Nephron (organoid): ENCODE results near the gene BRAF.

Experiments used
- H3K27ac Mint-ChIP-seq, 3 experiments: 2 replicates each; pipeline ENCODE4 v1.8.0; 2020; ENCODE audit warnings: mixed read lengths in 3 of 3, mild to moderate bottlenecking in 2 of 3, moderate library complexity in 1 of 3
- H3K27me3 Mint-ChIP-seq: 2 replicates; pipeline ENCODE4 v1.8.0; 2021; ENCODE audit warnings: low read depth, mild to moderate bottlenecking, moderate library complexity, mixed read lengths
- H3K36me3 Mint-ChIP-seq: 2 replicates; pipeline ENCODE4 v1.8.0; 2020; ENCODE audit warnings: low read depth, mixed read lengths
- H3K4me1 Mint-ChIP-seq: 2 replicates; pipeline ENCODE4 v1.8.0; 2020; ENCODE audit warnings: mixed read lengths
- H3K4me3 Mint-ChIP-seq, 3 experiments: 2 replicates each; pipeline ENCODE4 v1.8.0; 2020; ENCODE audit warnings: mild to moderate bottlenecking in 3 of 3, mixed read lengths in 3 of 3, moderate library complexity in 2 of 3
- H3K9me3 Mint-ChIP-seq: 2 replicates; pipeline ENCODE4 v1.8.0; 2020; ENCODE audit warnings: mixed read lengths
- TF ChIP-seq, protein P1 (sequence below), 3 experiments: fragments of 200-600 bp; sonication (generic); IDR thresholded peaks; one replicate each; pipeline ENCODE4 v1.5.0; 2021; ENCODE audit warnings: antibody characterized with exemption in 3 of 3; ENCODE audit not compliant: unreplicated experiment in 3 of 3

BRAF gene

GRCh38 chr7:140810830-140811556 lies 113.7 kb downstream of the BRAF start:
- H3K4me1 Mint-ChIP-seq, result peaks cover 4% of the 10 kb centered on the region
- H3K27ac Mint-ChIP-seq, result no peak overlapping the region
- H3K4me3 Mint-ChIP-seq, result no peak overlapping the region
- H3K9me3 Mint-ChIP-seq, result no peaks in the 10 kb centered on the region
- TF ChIP-seq, protein P1, sequence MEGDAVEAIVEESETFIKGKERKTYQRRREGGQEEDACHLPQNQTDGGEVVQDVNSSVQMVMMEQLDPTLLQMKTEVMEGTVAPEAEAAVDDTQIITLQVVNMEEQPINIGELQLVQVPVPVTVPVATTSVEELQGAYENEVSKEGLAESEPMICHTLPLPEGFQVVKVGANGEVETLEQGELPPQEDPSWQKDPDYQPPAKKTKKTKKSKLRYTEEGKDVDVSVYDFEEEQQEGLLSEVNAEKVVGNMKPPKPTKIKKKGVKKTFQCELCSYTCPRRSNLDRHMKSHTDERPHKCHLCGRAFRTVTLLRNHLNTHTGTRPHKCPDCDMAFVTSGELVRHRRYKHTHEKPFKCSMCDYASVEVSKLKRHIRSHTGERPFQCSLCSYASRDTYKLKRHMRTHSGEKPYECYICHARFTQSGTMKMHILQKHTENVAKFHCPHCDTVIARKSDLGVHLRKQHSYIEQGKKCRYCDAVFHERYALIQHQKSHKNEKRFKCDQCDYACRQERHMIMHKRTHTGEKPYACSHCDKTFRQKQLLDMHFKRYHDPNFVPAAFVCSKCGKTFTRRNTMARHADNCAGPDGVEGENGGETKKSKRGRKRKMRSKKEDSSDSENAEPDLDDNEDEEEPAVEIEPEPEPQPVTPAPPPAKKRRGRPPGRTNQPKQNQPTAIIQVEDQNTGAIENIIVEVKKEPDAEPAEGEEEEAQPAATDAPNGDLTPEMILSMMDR (IDR thresholded peaks at IDR 0.05; ENCODE audit: unreplicated experiment in 3 of 3), result peak; percentile 63 to 79 (median 70)
- peaks cover 4% of the 10 kb centered on the region for H3K36me3 Mint-ChIP-seq
- H3K27me3 Mint-ChIP-seq, result no peaks in the 10 kb centered on the region

GRCh38 chr7:140810385-140810784 lies 114.3 kb downstream of the BRAF start:
- Mint-ChIP-seq H3K9me3 (no peaks in the 10 kb centered on the region), H3K27me3 (no peaks in the 10 kb centered on the region), H3K4me1 (peaks cover 4% of the 10 kb centered on the region), H3K36me3 (peaks cover 4% of the 10 kb centered on the region), H3K27ac (no peak overlapping the region), H3K4me3 (no peak overlapping the region)
- TF ChIP-seq, protein P1 (IDR thresholded peaks at IDR 0.05; ENCODE audit: unreplicated experiment in 3 of 3), result no peak

GRCh38 chr7:140778975-140779374 lies 145.8 kb downstream of the BRAF start:
- Mint-ChIP-seq H3K27ac (no peak overlapping the region), H3K36me3 (peaks cover 36% of the 10 kb centered on the region), H3K9me3 (no peaks in the 10 kb centered on the region), H3K4me1 (no peaks in the 10 kb centered on the region), H3K27me3 (no peaks in the 10 kb centered on the region), H3K4me3 (no peak overlapping the region)
- TF ChIP-seq, protein P1 (IDR thresholded peaks at IDR 0.05; ENCODE audit: unreplicated experiment in 3 of 3), result no peak

DNA sequence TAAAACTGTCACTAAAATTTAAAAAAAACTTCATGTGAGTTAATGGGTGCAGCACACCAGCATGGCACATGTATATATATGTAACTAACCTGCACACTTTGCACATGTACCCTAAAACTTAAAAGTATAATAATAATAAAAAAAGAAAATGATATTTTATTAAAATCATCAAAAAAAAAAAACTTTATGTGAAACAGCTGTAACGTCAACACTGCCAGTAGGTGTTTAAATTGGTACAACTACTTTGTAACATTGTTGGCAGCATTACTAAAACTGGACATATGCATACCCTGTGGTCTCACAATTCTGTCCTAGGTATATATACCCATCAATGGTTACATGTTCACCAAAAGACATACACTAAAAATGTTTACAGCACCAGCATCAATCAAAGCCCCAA lies 146.2 kb downstream of the BRAF start:
- peaks cover 40% of the 10 kb centered on the region for H3K36me3 Mint-ChIP-seq
- no peaks in the 10 kb centered on the region for H3K27me3 Mint-ChIP-seq
- no peaks in the 10 kb centered on the region for H3K9me3 Mint-ChIP-seq
- H3K4me1 Mint-ChIP-seq, result no peaks in the 10 kb centered on the region
- no peak overlapping the region for H3K4me3 Mint-ChIP-seq
- TF ChIP-seq, protein P1 (IDR thresholded peaks at IDR 0.05; ENCODE audit: unreplicated experiment in 3 of 3), result no peak
- H3K27ac Mint-ChIP-seq, result no peak overlapping the region

- Mint-ChIP-seq H3K4me3 (no peak overlapping the region), H3K27ac (no peak overlapping the region), H3K36me3 (peaks cover 52% of the 10 kb centered on the region), H3K4me1 (peaks cover 7% of the 10 kb centered on the region), H3K27me3 (no peaks in the 10 kb centered on the region), H3K9me3 (no peaks in the 10 kb centered on the region)
- TF ChIP-seq, protein P1 (IDR thresholded peaks at IDR 0.05; ENCODE audit: unreplicated experiment in 3 of 3), result no peak
These were observed 150.4 kb downstream of the BRAF start for GRCh38 chr7:140774371-140774770.

GRCh38 chr7:140773104-140773503 lies 151.6 kb downstream of the BRAF start:
- no peaks in the 10 kb centered on the region for H3K27me3 Mint-ChIP-seq
- TF ChIP-seq, protein P1 (IDR thresholded peaks at IDR 0.05; ENCODE audit: unreplicated experiment in 3 of 3), result no peak
- H3K9me3 Mint-ChIP-seq, result no peaks in the 10 kb centered on the region
- H3K36me3 Mint-ChIP-seq, result peaks cover 57% of the 10 kb centered on the region
- H3K4me3 Mint-ChIP-seq, result no peak overlapping the region
- H3K27ac Mint-ChIP-seq, result no peak overlapping the region
- H3K4me1 Mint-ChIP-seq, result peaks cover 7% of the 10 kb centered on the region
